Gastrocnemius medialis (tissue), 4 donors: Measurements from ENCODE around the gene DNM2.
"Not testable (repeated sequence)": the region's sequence is repeated elsewhere in the genome, so short reads cannot be mapped to it uniquely, and the experiment has no call there.

Experiments
- POLR2A ChIP-seq, 2 donors: fragments of 450-650 bp; IDR thresholded peaks; one replicate each; pipeline ENCODE4 v1.6.1; 2017; ENCODE audit warnings: antibody characterized with exemption in 2 of 2, mild to moderate bottlenecking in 2 of 2, moderate library complexity in 2 of 2
- TF ChIP-seq, protein P1 (sequence below), 5 experiments: fragments of 450-650 bp in 3 of 5; fragments of 200-600 bp in 2 of 5; sonication (generic) in 2 of 5; IDR thresholded peaks in 4 of 5; conservative IDR thresholded peaks in 1 of 5; 1 replicate in 4 of 5; 2 replicates in 1 of 5; pipeline ENCODE4 v1.5.1; 2016 to 2019; ENCODE audit warnings: antibody characterized with exemption in 5 of 5, mild to moderate bottlenecking in 3 of 5, moderate library complexity in 3 of 5

DNA sequence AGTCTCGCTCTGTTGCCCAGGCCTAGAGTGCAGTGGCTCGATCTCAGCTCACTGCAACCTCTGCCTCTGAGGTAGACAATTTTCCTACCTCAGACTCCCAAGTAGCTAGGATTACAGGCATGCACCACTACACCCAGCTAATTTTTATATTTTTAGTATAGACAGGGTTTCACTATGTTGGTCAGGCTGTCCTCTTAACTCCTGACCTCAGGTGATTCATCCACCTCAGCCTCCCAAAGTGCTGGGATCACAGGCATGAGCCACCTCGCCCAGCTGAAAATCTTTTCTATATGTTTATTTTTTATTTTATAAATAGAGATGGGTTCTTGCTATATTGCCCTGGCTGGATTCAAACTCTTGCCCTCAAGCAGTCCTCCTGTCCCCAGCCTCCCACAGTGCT lies 46.0 kb upstream of the DNM2 start:
- TF ChIP-seq, protein P1, sequence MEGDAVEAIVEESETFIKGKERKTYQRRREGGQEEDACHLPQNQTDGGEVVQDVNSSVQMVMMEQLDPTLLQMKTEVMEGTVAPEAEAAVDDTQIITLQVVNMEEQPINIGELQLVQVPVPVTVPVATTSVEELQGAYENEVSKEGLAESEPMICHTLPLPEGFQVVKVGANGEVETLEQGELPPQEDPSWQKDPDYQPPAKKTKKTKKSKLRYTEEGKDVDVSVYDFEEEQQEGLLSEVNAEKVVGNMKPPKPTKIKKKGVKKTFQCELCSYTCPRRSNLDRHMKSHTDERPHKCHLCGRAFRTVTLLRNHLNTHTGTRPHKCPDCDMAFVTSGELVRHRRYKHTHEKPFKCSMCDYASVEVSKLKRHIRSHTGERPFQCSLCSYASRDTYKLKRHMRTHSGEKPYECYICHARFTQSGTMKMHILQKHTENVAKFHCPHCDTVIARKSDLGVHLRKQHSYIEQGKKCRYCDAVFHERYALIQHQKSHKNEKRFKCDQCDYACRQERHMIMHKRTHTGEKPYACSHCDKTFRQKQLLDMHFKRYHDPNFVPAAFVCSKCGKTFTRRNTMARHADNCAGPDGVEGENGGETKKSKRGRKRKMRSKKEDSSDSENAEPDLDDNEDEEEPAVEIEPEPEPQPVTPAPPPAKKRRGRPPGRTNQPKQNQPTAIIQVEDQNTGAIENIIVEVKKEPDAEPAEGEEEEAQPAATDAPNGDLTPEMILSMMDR (IDR thresholded peaks at IDR 0.05 in 4 of 5, conservative IDR thresholded peaks at IDR 0.05 in 1 of 5) = not testable (repeated sequence)
- TF ChIP-seq POLR2A (IDR thresholded peaks at IDR 0.05) = not testable (repeated sequence)
